Lung (tissue), 12 donors: ENCODE data around the gene HPS5. TPM values are rescaled to one million over a fixed set of nuclear protein-coding genes. Genes with fewer than 3 reads are reported as not detected.

Source experiments
- ATAC-seq: fragments of 200-7000 bp; cut with Tn5 transposase; one replicate; pipeline ENCODE4 v1.9.1; 2020; ENCODE audit warnings: moderate number of reproducible peaks; ENCODE audit not compliant: insufficient read depth, low FRiP score
- DNase-seq, 3 donors: peaks; one replicate each; pipeline ENCODE4 v3.0.0-alpha.2; 2013 to 2017
- H3K27ac ChIP-seq, 2 donors: one replicate each; pipeline ENCODE4 v1.5.1; 2013; ENCODE audit warnings: mild to moderate bottlenecking in 2 of 2, moderate library complexity in 2 of 2, control low read depth in 1 of 2, inconsistent platforms in 1 of 2, low read depth in 1 of 2, low read length in 1 of 2
- H3K27me3 ChIP-seq, 3 donors: one replicate each; pipeline ENCODE4 v1.5.1; 2013; ENCODE audit warnings: low read length in 2 of 3; ENCODE audit not compliant: control insufficient read depth in 3 of 3, insufficient read depth in 3 of 3
- H3K36me3 ChIP-seq, 4 donors: one replicate each; pipeline ENCODE4 v1.5.1; 2013; ENCODE audit warnings: low read length in 4 of 4, mild to moderate bottlenecking in 1 of 4, moderate library complexity in 1 of 4; ENCODE audit not compliant: control insufficient read depth in 4 of 4, insufficient read depth in 4 of 4
- H3K4me1 ChIP-seq, 5 donors: one replicate each; pipeline ENCODE4 v1.5.1; 2013; ENCODE audit warnings: low read length in 5 of 5, mild to moderate bottlenecking in 2 of 5, moderate library complexity in 1 of 5; ENCODE audit not compliant: control insufficient read depth in 5 of 5, insufficient read depth in 5 of 5
- H3K4me3 ChIP-seq: one replicate; pipeline ENCODE4 v1.5.1; 2013; ENCODE audit warnings: mild to moderate bottlenecking, control low read depth, moderate library complexity
- H3K9ac ChIP-seq, 2 donors: one replicate each; pipeline ENCODE4 v1.5.1; 2013; ENCODE audit warnings: low read length in 2 of 2, control low read depth in 1 of 2; ENCODE audit not compliant: insufficient read depth in 1 of 2
- H3K9me3 ChIP-seq, 4 donors: one replicate each; pipeline ENCODE4 v1.5.1; 2013; ENCODE audit warnings: low read length in 3 of 4, mild to moderate bottlenecking in 1 of 4, moderate library complexity in 1 of 4; ENCODE audit not compliant: control insufficient read depth in 4 of 4, insufficient read depth in 3 of 4
- CTCF ChIP-seq: IDR thresholded peaks from 2 replicates; pipeline ENCODE4 v1.5.1; 2012; ENCODE audit warnings: mild to moderate bottlenecking; ENCODE audit errors: control extremely low read depth, extremely low read depth
- WGBS, 2 donors: extraction: QIAGEN DNeasy Blood & Tissue Kit; methylation state at CpG; one replicate each; pipeline ENCODE4 v1.1.7; 2013; 5-methylcytosine and 5-hydroxymethylcytosine counted together
- polyA plus RNA-seq, 2 donors: library from polyadenylated mRNA; stranded (reverse); fragments of 200-250 nt; gene quantifications; one replicate each; pipeline ENCODE4 v1.2.1, GENCODE V29; 2013
- total RNA-seq, 2 donors: library from RNA; depleted of rRNA in 1 of 2; stranded (reverse); fragments of >200 nt in 1 of 2; gene quantifications; one replicate each; pipeline ENCODE4 v1.2.1, GENCODE V29; 2014 to 2021
- donor health status: control.
- donor health status: control.
- donor health status: Bipolar disorder and iron deficiency.
- donor health status: healthy.
- donor health status: DM: yes; HTN: yes; CAD: no.

The HPS5 gene
- total and polyA plus RNA-seq, 4 donors = 8.9 to 36.2 (median 20.3) TPM

- WGBS, 2 donors = 57 to 60% methylated on average over 2 of the region's 2 CpGs
- Histone ChIP-seq H3K9me3 (no peaks in the 10 kb centered on the region), H3K27me3 (no peaks in the 10 kb centered on the region), H3K4me3 (no peak overlapping the region), H3K27ac (peak overlapping the region in 1 of 2 donors; percentile 47), H3K4me1 (peaks cover 0 to 2% (median 0%) of the 10 kb centered on the region in 5 donors), H3K9ac (no peak overlapping the region), H3K36me3 (peaks cover 12 to 35% (median 13%) of the 10 kb centered on the region in 4 donors)
- no peak for TF ChIP-seq CTCF
- ATAC-seq (no peak), DNase-seq (no peak)
Observed at GRCh38 chr11:18312663-18313420, 9.1 kb downstream of the HPS5 start.

- ATAC-seq = no peak
- Histone ChIP-seq H3K9me3 (no peaks in the 10 kb centered on the region), H3K9ac (no peak overlapping the region)
Observed at GRCh38 chr11:18312012-18312411, 9.9 kb downstream of the HPS5 start.

DNA sequence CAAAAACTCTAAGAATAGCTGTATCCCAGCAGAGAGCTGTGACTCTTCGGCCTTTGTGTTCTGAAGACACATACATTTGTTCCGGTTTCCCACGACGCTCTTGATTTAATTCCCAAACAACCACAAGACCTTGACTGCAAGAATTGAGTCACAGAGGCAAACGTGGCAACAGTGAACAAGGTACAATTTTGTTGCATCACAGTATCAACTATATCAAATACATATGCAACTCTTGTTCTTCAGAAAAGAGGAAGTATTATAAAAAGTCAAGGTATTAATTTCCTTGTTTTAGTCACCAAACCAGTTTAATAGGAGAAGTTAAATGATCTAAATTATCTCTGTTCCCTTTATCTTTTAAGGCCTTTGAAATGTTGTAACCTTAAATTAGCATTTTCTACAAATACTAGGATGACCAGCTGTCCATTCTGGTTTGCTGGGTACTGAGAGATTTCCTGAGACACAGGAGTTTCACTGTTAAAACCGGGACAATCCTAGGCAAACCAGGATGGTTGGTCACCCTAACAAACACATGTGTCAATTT is 11.1 kb downstream of the HPS5 start:
- Histone ChIP-seq H3K27me3 (no peaks in the 10 kb centered on the region), H3K4me1 (peaks cover 0 to 2% (median 0%) of the 10 kb centered on the region in 5 donors), H3K9me3 (no peaks in the 10 kb centered on the region), H3K27ac (no peak overlapping the region), H3K36me3 (peaks cover 12 to 47% (median 17%) of the 10 kb centered on the region in 4 donors), H3K4me3 (no peak overlapping the region), H3K9ac (no peak overlapping the region)
- no peak for ATAC-seq
- 58 to 71% methylated on average over 6 of the region's 6 CpGs for WGBS, 2 donors
- DNase-seq = no peak
- no peak for TF ChIP-seq CTCF

More at GRCh38 chr11:18312012-18312411, 9.9 kb downstream of the HPS5 start:
- no peak for DNase-seq
- Histone ChIP-seq H3K36me3 (peaks cover 12 to 36% (median 13%) of the 10 kb centered on the region in 4 donors), H3K4me1 (peaks cover 0 to 2% (median 0%) of the 10 kb centered on the region in 5 donors), H3K27me3 (no peaks in the 10 kb centered on the region), H3K27ac (no peak overlapping the region), H3K4me3 (no peak overlapping the region)
- 86 to 87% methylated on average over 3 of the region's 3 CpGs for WGBS, 2 donors
- TF ChIP-seq CTCF = no peak
